ENCODE data around the gene TMEM53. TPM values are rescaled to one million over a fixed set of nuclear protein-coding genes. Genes with fewer than 3 reads are reported as not detected.

Gene TMEM53
- total and polyA plus RNA-seq, 9 donors = 4.1 to 17.9 (median 11.4) TPM

DNA sequence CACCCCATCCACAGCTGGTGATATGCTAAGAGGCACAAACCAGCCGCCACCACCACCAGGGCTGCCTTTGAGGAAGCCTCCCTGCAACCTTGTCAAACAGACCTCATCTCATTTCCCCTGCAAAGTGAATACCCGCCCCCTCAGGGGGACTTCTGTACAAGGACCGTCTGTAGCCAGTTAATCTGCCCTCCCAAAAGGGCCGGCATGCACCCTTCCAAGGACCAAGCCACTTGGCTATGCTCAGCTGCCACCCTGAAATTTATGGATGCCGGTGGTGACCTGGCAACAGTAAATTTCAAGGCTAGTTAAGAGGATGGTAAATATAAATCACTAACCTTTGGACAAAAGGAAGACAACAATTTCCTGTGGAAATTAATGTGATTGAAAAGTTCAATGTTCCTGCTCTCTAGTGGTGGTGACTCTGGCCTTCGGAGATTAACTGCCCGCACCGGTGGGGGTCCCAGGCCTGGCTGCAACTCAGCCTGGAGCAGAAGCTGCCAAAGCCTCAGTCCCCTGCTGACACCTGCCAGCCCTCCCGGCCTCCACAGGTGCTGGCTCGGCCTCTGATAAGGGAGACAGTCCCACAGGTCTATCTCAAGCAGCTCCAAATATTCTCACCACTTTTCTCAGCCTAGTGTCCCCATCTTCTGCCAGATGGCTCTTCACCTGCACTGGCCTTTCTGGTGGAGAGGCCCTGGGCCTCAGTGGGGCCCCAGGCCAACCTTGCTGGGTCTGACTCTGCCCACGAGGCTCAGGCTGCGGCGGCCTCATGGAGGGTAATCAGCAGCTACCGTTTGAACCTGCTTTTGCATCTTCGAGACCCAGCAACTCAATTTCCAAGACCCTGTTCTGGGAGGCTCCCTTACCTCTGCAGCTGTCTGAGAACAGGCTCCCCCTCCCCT lies 12.2 kb downstream of the TMEM53 start:
- intact Hi-C loops (cut with DNase I) = no loop called here
- TF ChIP-seq, protein P1, sequence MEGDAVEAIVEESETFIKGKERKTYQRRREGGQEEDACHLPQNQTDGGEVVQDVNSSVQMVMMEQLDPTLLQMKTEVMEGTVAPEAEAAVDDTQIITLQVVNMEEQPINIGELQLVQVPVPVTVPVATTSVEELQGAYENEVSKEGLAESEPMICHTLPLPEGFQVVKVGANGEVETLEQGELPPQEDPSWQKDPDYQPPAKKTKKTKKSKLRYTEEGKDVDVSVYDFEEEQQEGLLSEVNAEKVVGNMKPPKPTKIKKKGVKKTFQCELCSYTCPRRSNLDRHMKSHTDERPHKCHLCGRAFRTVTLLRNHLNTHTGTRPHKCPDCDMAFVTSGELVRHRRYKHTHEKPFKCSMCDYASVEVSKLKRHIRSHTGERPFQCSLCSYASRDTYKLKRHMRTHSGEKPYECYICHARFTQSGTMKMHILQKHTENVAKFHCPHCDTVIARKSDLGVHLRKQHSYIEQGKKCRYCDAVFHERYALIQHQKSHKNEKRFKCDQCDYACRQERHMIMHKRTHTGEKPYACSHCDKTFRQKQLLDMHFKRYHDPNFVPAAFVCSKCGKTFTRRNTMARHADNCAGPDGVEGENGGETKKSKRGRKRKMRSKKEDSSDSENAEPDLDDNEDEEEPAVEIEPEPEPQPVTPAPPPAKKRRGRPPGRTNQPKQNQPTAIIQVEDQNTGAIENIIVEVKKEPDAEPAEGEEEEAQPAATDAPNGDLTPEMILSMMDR (IDR thresholded peaks at IDR 0.05) = no peak
- TF ChIP-seq POLR2A (IDR thresholded peaks at IDR 0.05) (no peak), EP300 (IDR thresholded peaks at IDR 0.05) (no peak)

DNA sequence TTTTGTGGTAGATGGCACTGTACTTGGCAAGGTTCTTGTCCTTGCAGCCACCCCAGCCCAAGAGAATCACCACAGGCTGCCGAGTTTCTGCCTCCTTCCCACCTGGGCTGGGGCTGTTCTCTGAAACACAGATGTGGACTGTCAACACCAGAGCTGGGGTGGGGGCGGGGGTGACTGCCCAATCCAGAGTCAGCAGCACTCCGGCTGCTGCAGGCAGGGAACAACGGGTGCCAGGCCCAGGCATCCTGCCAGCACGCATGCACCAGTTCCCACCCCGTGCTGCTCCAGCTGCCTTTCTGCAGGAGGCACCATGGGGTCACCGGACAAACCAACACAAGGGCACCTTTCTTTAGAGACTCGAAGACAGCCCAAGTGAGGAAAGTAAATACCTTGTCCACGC lies 14.1 kb downstream of the TMEM53 start:
- H3K27ac ChIP-seq = no peak overlapping the region
- no peaks in the 10 kb centered on the region for H3K27me3 ChIP-seq
- intact Hi-C loops (cut with DNase I) = no loop called here
- 48 to 53% (median 48%) methylated on average over 8 to 9 of the region's 9 CpGs for WGBS, 3 donors
- H3K9me3 ChIP-seq = no peaks in the 10 kb centered on the region
- H3K36me3 ChIP-seq = no peaks in the 10 kb centered on the region
- DNase-seq = peak in 1 of 5 donors; percentile 71
- H3K4me3 ChIP-seq = no peak overlapping the region
- TF ChIP-seq EP300 (IDR thresholded peaks at IDR 0.05) = no peak
- no peak for TF ChIP-seq POLR2A (IDR thresholded peaks at IDR 0.05)
- TF ChIP-seq, protein P1 (IDR thresholded peaks at IDR 0.05) = no peak
- peaks cover 6% of the 10 kb centered on the region for H3K4me1 ChIP-seq (ENCODE audit: insufficient read depth)

More for the DNA sequence above, 12.2 kb downstream of the TMEM53 start:
- Histone ChIP-seq H3K9me3 (no peaks in the 10 kb centered on the region), H3K36me3 (no peaks in the 10 kb centered on the region), H3K27me3 (no peaks in the 10 kb centered on the region), H3K27ac (no peak overlapping the region), H3K4me3 (no peak overlapping the region), H3K4me1 (ENCODE audit: insufficient read depth) (peaks cover 6% of the 10 kb centered on the region)
- 64 to 68% (median 67%) methylated on average over 15 of the region's 15 CpGs for WGBS, 3 donors
- no peak for DNase-seq

DNA sequence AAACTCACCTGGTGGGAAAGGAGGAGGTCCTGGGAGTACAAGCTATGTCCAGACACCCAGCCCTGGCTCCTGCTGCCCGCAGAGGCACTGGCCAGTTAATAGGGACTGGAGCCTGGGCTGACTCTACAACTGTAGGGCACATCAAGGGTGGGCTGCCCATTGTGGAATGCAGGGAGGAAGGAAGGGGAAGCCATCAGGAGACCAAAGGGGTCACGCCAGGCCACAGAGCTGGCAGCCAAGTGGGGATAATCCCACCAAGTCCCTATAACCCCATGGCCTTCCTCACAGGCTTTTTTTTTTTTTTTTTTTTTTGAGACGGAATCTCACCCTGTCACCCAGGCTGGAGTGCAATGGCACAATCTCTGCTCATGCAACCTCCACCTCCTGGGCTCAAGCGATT lies 14.7 kb downstream of the TMEM53 start:
- H3K27ac ChIP-seq = no peak overlapping the region
- TF ChIP-seq POLR2A (IDR thresholded peaks at IDR 0.05) = no peak
- TF ChIP-seq EP300 (IDR thresholded peaks at IDR 0.05) = no peak
- TF ChIP-seq, protein P1 (IDR thresholded peaks at IDR 0.05) = no peak
- no peaks in the 10 kb centered on the region for H3K27me3 ChIP-seq
- no peak overlapping the region for H3K4me3 ChIP-seq
- H3K4me1 ChIP-seq (ENCODE audit: insufficient read depth) = peaks cover 6% of the 10 kb centered on the region
- intact Hi-C loops (cut with DNase I) = loop anchor here in 2 of 4 donors (10.0 kb wide), 1 partner anchor 445 kb away; the partner anchor contains the start of gene DMAP1 (in 2 of the 2)
- H3K9me3 ChIP-seq = no peaks in the 10 kb centered on the region
- WGBS, 3 donors = 95 to 99% (median 97%) methylated on average over 4 of the region's 4 CpGs
- no peaks in the 10 kb centered on the region for H3K36me3 ChIP-seq
- DNase-seq = no peak

- TF ChIP-seq, protein P1 (IDR thresholded peaks at IDR 0.05) = no peak
- TF ChIP-seq EP300 (IDR thresholded peaks at IDR 0.05) (no peak), POLR2A (IDR thresholded peaks at IDR 0.05) (no peak)
- no peaks in the 10 kb centered on the region for H3K36me3 ChIP-seq
- H3K4me1 ChIP-seq (ENCODE audit: insufficient read depth) = peaks cover 2% of the 10 kb centered on the region
- no peak overlapping the region for H3K4me3 ChIP-seq
- no peaks in the 10 kb centered on the region for H3K27me3 ChIP-seq
- no peak overlapping the region for H3K27ac ChIP-seq
- H3K9me3 ChIP-seq = no peaks in the 10 kb centered on the region
- DNase-seq = no peak
- intact Hi-C loops (cut with DNase I) = loop anchor here in 2 of 4 donors (10.0 kb wide), 1 partner anchor 441 kb away; the partner anchor contains the start of gene DMAP1 (in 2 of the 2)
- WGBS, 3 donors = 64 to 71% (median 66%) methylated on average over 5 of the region's 5 CpGs
These were observed 18.7 kb downstream of the TMEM53 start for GRCh38 chr1:44655609-44656008.

Data from ovary (tissue), 9 donors.